Measurements from ENCODE around the gene ADGRL2.
"Not testable (repeated sequence)": the region's sequence is repeated elsewhere in the genome, so short reads cannot be mapped to it uniquely, and the experiment has no call there.

ADGRL2 gene

GRCh38 chr1:81848880-81849682 is 48.3 kb downstream of the ADGRL2 start:
- Histone ChIP-seq H2AFZ (ENCODE audit: low read length, unreplicated experiment) (no peak overlapping the region), H3K27ac (ENCODE audit: low read depth, low read length) (no peak overlapping the region), H3K4me1 (ENCODE audit: control insufficient read depth, insufficient read depth, low read length, unreplicated experiment) (peaks cover 3% of the 10 kb centered on the region), H3K4me3 (ENCODE audit: low read depth, low read length) (no peak overlapping the region), H3K36me3 (ENCODE audit: insufficient read depth, low read length) (no peaks in the 10 kb centered on the region; the same call in 1 of the 2 replicates), H3K27me3 (ENCODE audit: insufficient read depth, low read length) (no peaks in the 10 kb centered on the region), H3K79me2 (ENCODE audit: control insufficient read depth, insufficient read depth, low read length, unreplicated experiment) (no peaks in the 10 kb centered on the region)

GRCh38 chr1:81850031-81850430 is 49.3 kb downstream of the ADGRL2 start:
- Histone ChIP-seq H2AFZ (ENCODE audit: low read length, unreplicated experiment) (no peak overlapping the region), H3K27me3 (ENCODE audit: insufficient read depth, low read length) (no peaks in the 10 kb centered on the region), H3K27ac (ENCODE audit: low read depth, low read length) (no peak overlapping the region), H3K79me2 (ENCODE audit: control insufficient read depth, insufficient read depth, low read length, unreplicated experiment) (no peaks in the 10 kb centered on the region), H3K4me1 (ENCODE audit: control insufficient read depth, insufficient read depth, low read length, unreplicated experiment) (peaks cover 3% of the 10 kb centered on the region), H3K4me3 (ENCODE audit: low read depth, low read length) (no peak overlapping the region), H3K36me3 (ENCODE audit: insufficient read depth, low read length) (no peaks in the 10 kb centered on the region)

- H3K27ac ChIP-seq (ENCODE audit: low read depth, low read length), result no peak overlapping the region
- H3K4me3 ChIP-seq (ENCODE audit: low read depth, low read length), result no peak overlapping the region
- no peaks in the 10 kb centered on the region for H3K27me3 ChIP-seq (ENCODE audit: insufficient read depth, low read length)
- no peaks in the 10 kb centered on the region for H3K36me3 ChIP-seq (ENCODE audit: insufficient read depth, low read length)
- peaks cover 3% of the 10 kb centered on the region for H3K4me1 ChIP-seq (ENCODE audit: control insufficient read depth, insufficient read depth, low read length, unreplicated experiment)
- no peaks in the 10 kb centered on the region for H3K79me2 ChIP-seq (ENCODE audit: control insufficient read depth, insufficient read depth, low read length, unreplicated experiment)
- H2AFZ ChIP-seq (ENCODE audit: low read length, unreplicated experiment), result no peak overlapping the region
Observed at GRCh38 chr1:81850495-81850894, 49.8 kb downstream of the ADGRL2 start.

GRCh38 chr1:81851217-81851616 is 50.5 kb downstream of the ADGRL2 start:
- Histone ChIP-seq H3K27ac (ENCODE audit: low read depth, low read length) (no peak overlapping the region), H3K27me3 (ENCODE audit: insufficient read depth, low read length) (no peaks in the 10 kb centered on the region), H3K36me3 (ENCODE audit: insufficient read depth, low read length) (no peaks in the 10 kb centered on the region), H2AFZ (ENCODE audit: low read length, unreplicated experiment) (no peak overlapping the region), H3K4me1 (ENCODE audit: control insufficient read depth, insufficient read depth, low read length, unreplicated experiment) (peaks cover 3% of the 10 kb centered on the region), H3K79me2 (ENCODE audit: control insufficient read depth, insufficient read depth, low read length, unreplicated experiment) (no peaks in the 10 kb centered on the region), H3K4me3 (ENCODE audit: low read depth, low read length) (no peak overlapping the region)

- peaks cover 3% of the 10 kb centered on the region for H3K4me1 ChIP-seq (ENCODE audit: control insufficient read depth, insufficient read depth, low read length, unreplicated experiment)
- H3K27ac ChIP-seq (ENCODE audit: low read depth, low read length), result no peak overlapping the region
- no peak overlapping the region for H2AFZ ChIP-seq (ENCODE audit: low read length, unreplicated experiment)
- no peaks in the 10 kb centered on the region for H3K27me3 ChIP-seq (ENCODE audit: insufficient read depth, low read length)
- no peak overlapping the region for H3K4me3 ChIP-seq (ENCODE audit: low read depth, low read length)
- H3K79me2 ChIP-seq (ENCODE audit: control insufficient read depth, insufficient read depth, low read length, unreplicated experiment), result no peaks in the 10 kb centered on the region
- no peaks in the 10 kb centered on the region for H3K36me3 ChIP-seq (ENCODE audit: insufficient read depth, low read length)
Observed at GRCh38 chr1:81852961-81853360, 52.2 kb downstream of the ADGRL2 start.

- no peaks in the 10 kb centered on the region for H3K4me1 ChIP-seq (ENCODE audit: control insufficient read depth, insufficient read depth, low read length, unreplicated experiment)
- H3K79me2 ChIP-seq (ENCODE audit: control insufficient read depth, insufficient read depth, low read length, unreplicated experiment), result peaks cover 16% of the 10 kb centered on the region
Observed at GRCh38 chr1:81867235-81867634, 66.5 kb downstream of the ADGRL2 start.

GRCh38 chr1:81869307-81869706 is 68.6 kb downstream of the ADGRL2 start:
- Histone ChIP-seq H3K79me2 (ENCODE audit: control insufficient read depth, insufficient read depth, low read length, unreplicated experiment) (peaks cover 32% of the 10 kb centered on the region), H2AFZ (ENCODE audit: low read length, unreplicated experiment) (no peak overlapping the region), H3K27ac (ENCODE audit: low read depth, low read length) (no peak overlapping the region), H3K36me3 (ENCODE audit: insufficient read depth, low read length) (peaks cover 3% of the 10 kb centered on the region; the same call in 1 of the 2 replicates), H3K4me1 (ENCODE audit: control insufficient read depth, insufficient read depth, low read length, unreplicated experiment) (peaks cover 16% of the 10 kb centered on the region), H3K4me3 (ENCODE audit: low read depth, low read length) (no peak overlapping the region), H3K27me3 (ENCODE audit: insufficient read depth, low read length) (no peaks in the 10 kb centered on the region)

More at GRCh38 chr1:81867235-81867634, 66.5 kb downstream of the ADGRL2 start:
- Histone ChIP-seq H3K27ac (ENCODE audit: low read depth, low read length) (no peak overlapping the region), H2AFZ (ENCODE audit: low read length, unreplicated experiment) (no peak overlapping the region), H3K4me3 (ENCODE audit: low read depth, low read length) (no peak overlapping the region), H3K27me3 (ENCODE audit: insufficient read depth, low read length) (no peaks in the 10 kb centered on the region), H3K36me3 (ENCODE audit: insufficient read depth, low read length) (peaks cover 3% of the 10 kb centered on the region; the same call in 1 of the 2 replicates)

- not testable (repeated sequence) for H3K4me3 ChIP-seq (ENCODE audit: low read depth, low read length); H2AFZ ChIP-seq (ENCODE audit: low read length, unreplicated experiment); H3K36me3 ChIP-seq (ENCODE audit: insufficient read depth, low read length); H3K27me3 ChIP-seq (ENCODE audit: insufficient read depth, low read length); H3K27ac ChIP-seq (ENCODE audit: low read depth, low read length)
- Histone ChIP-seq H3K4me1 (ENCODE audit: control insufficient read depth, insufficient read depth, low read length, unreplicated experiment) (peaks cover 22% of the 10 kb centered on the region), H3K79me2 (ENCODE audit: control insufficient read depth, insufficient read depth, low read length, unreplicated experiment) (peaks cover 33% of the 10 kb centered on the region)
Observed at GRCh38 chr1:81871091-81871490, 70.4 kb downstream of the ADGRL2 start.

GRCh38 chr1:81873946-81874345 is 73.2 kb downstream of the ADGRL2 start:
- H3K4me1 ChIP-seq (ENCODE audit: control insufficient read depth, insufficient read depth, low read length, unreplicated experiment), result peaks cover 47% of the 10 kb centered on the region
- no peak overlapping the region for H3K4me3 ChIP-seq (ENCODE audit: low read depth, low read length)
- no peak overlapping the region for H3K27ac ChIP-seq (ENCODE audit: low read depth, low read length)
- peaks cover 39% of the 10 kb centered on the region for H3K79me2 ChIP-seq (ENCODE audit: control insufficient read depth, insufficient read depth, low read length, unreplicated experiment)
- peaks cover 3% of the 10 kb centered on the region; the same call in 1 of the 2 replicates for H3K36me3 ChIP-seq (ENCODE audit: insufficient read depth, low read length)
- no peaks in the 10 kb centered on the region for H3K27me3 ChIP-seq (ENCODE audit: insufficient read depth, low read length)
- H2AFZ ChIP-seq (ENCODE audit: low read length, unreplicated experiment), result no peak overlapping the region

- H3K27ac ChIP-seq (ENCODE audit: low read depth, low read length), result no peak overlapping the region
- H3K27me3 ChIP-seq (ENCODE audit: insufficient read depth, low read length), result no peaks in the 10 kb centered on the region
- H3K79me2 ChIP-seq (ENCODE audit: control insufficient read depth, insufficient read depth, low read length, unreplicated experiment), result peaks cover 42% of the 10 kb centered on the region
- H2AFZ ChIP-seq (ENCODE audit: low read length, unreplicated experiment), result no peak overlapping the region
- no peak overlapping the region for H3K4me3 ChIP-seq (ENCODE audit: low read depth, low read length)
- H3K4me1 ChIP-seq (ENCODE audit: control insufficient read depth, insufficient read depth, low read length, unreplicated experiment), result peaks cover 51% of the 10 kb centered on the region
- peaks cover 3% of the 10 kb centered on the region; the same call in 1 of the 2 replicates for H3K36me3 ChIP-seq (ENCODE audit: insufficient read depth, low read length)
Observed at GRCh38 chr1:81874461-81874860, 73.7 kb downstream of the ADGRL2 start.

- peaks cover 3% of the 10 kb centered on the region; the same call in 1 of the 2 replicates for H3K36me3 ChIP-seq (ENCODE audit: insufficient read depth, low read length)
- no peak overlapping the region for H3K4me3 ChIP-seq (ENCODE audit: low read depth, low read length)
- H3K27me3 ChIP-seq (ENCODE audit: insufficient read depth, low read length), result no peaks in the 10 kb centered on the region
- H3K4me1 ChIP-seq (ENCODE audit: control insufficient read depth, insufficient read depth, low read length, unreplicated experiment), result peaks cover 51% of the 10 kb centered on the region
- H3K79me2 ChIP-seq (ENCODE audit: control insufficient read depth, insufficient read depth, low read length, unreplicated experiment), result peaks cover 42% of the 10 kb centered on the region
- no peak overlapping the region for H3K27ac ChIP-seq (ENCODE audit: low read depth, low read length)
- no peak overlapping the region for H2AFZ ChIP-seq (ENCODE audit: low read length, unreplicated experiment)
Observed at GRCh38 chr1:81874940-81875339, 74.2 kb downstream of the ADGRL2 start.

All from ACC112 (cell line).